ENCODE results near the gene RNF123.

GRCh38 chr3:49673715-49674496 is 15.5 kb upstream of the RNF123 start, which contains the start of gene APEH:
- TF ChIP-seq YY1 (IDR thresholded peaks at IDR 0.05; ENCODE audit: insufficient read depth, insufficient read length) (no peak), ZNF274 (IDR thresholded peaks at IDR 0.05; ENCODE audit: low read depth, low read length) (no peak), SUZ12 (IDR thresholded peaks at IDR 0.05; ENCODE audit: extremely low read depth, insufficient read depth, insufficient read length) (no peak)
